NCI-H460 (cell line): ENCODE data around the gene STAB2. TPM values are rescaled to one million over a fixed set of nuclear protein-coding genes. Genes with fewer than 3 reads are reported as not detected.
"Not testable (repeated sequence)": the region's sequence is repeated elsewhere in the genome, so short reads cannot be mapped to it uniquely, and the experiment has no call there.

ENCODE experiments used
- DNase-seq: peaks from one replicate; pipeline ENCODE4 v3.0.0-alpha.2; 2016; ENCODE audit warnings: low read depth; ENCODE audit errors: extremely low read depth
- total RNA-seq: library from RNA; depleted of rRNA; stranded (reverse); fragments of >200 nt; shearing (Covaris generic); gene quantifications from 2 replicates; pipeline ENCODE4 v1.2.3, GENCODE V29; 2014

Gene STAB2
- total RNA-seq, 1 experiment from 2014 or later, result not detected

GRCh38 chr12:103645202-103645601 lies 58.1 kb downstream of the STAB2 start:
- DNase-seq, result no peak

GRCh38 chr12:103647267-103647666 lies 60.2 kb downstream of the STAB2 start:
- no peak for DNase-seq

GRCh38 chr12:103652808-103653207 lies 65.7 kb downstream of the STAB2 start:
- no peak for DNase-seq

- not testable (repeated sequence) for DNase-seq
These were observed 66.6 kb downstream of the STAB2 start for GRCh38 chr12:103653568-103654173.

- DNase-seq, result no peak
These were observed 67.7 kb downstream of the STAB2 start for GRCh38 chr12:103654816-103655215.

- no peak for DNase-seq
These were observed 69.2 kb downstream of the STAB2 start for GRCh38 chr12:103656291-103656690.

- no peak for DNase-seq
These were observed 70.3 kb downstream of the STAB2 start for GRCh38 chr12:103657331-103657730.

GRCh38 chr12:103664626-103665025 lies 77.6 kb downstream of the STAB2 start:
- no peak for DNase-seq

- no peak for DNase-seq
These were observed 78.9 kb downstream of the STAB2 start for GRCh38 chr12:103665971-103666370.

- DNase-seq, result no peak
These were observed 80.1 kb downstream of the STAB2 start for GRCh38 chr12:103667125-103667524.

GRCh38 chr12:103668520-103668919 lies 81.4 kb downstream of the STAB2 start:
- DNase-seq, result no peak

- DNase-seq, result no peak
These were observed 84.3 kb downstream of the STAB2 start for GRCh38 chr12:103671367-103671766.

GRCh38 chr12:103672401-103673119 lies 85.5 kb downstream of the STAB2 start:
- DNase-seq, result no peak

- no peak for DNase-seq
These were observed 86.4 kb downstream of the STAB2 start for GRCh38 chr12:103673487-103673886.

GRCh38 chr12:103673891-103674375 lies 86.9 kb downstream of the STAB2 start:
- no peak for DNase-seq

- DNase-seq, result no peak
These were observed 89.8 kb downstream of the STAB2 start for GRCh38 chr12:103676893-103677292.

- DNase-seq, result no peak
These were observed 90.3 kb downstream of the STAB2 start for GRCh38 chr12:103677341-103677740.

- DNase-seq, result no peak
These were observed 90.8 kb downstream of the STAB2 start for GRCh38 chr12:103677905-103678304.

GRCh38 chr12:103679421-103680170 lies 92.5 kb downstream of the STAB2 start:
- no peak for DNase-seq

GRCh38 chr12:103680591-103681141 lies 93.6 kb downstream of the STAB2 start:
- no peak for DNase-seq

GRCh38 chr12:103686026-103686425 lies 99.0 kb downstream of the STAB2 start:
- no peak for DNase-seq
